H9 (cell line): Measurements from ENCODE around the gene UNC80. TPM values are rescaled to one million over a fixed set of nuclear protein-coding genes. Genes with fewer than 3 reads are reported as not detected.

Experiments
- DNase-seq: peaks from one replicate; pipeline ENCODE4 v3.0.0-alpha.2; 2017
- H2AFZ ChIP-seq: one replicate; pipeline ENCODE4 v1.6.1; 2013; ENCODE audit warnings: mild to moderate bottlenecking, low read length, control low read depth, moderate library complexity
- H2AK5ac ChIP-seq: 2 replicates; pipeline ENCODE4 v1.6.1; 2013; ENCODE audit warnings: low read length, control low read depth, mixed read lengths; ENCODE audit not compliant: insufficient read length
- H2BK120ac ChIP-seq: one replicate; pipeline ENCODE4 v1.6.1; 2013; ENCODE audit warnings: low read depth, mild to moderate bottlenecking, low read length, control low read depth, inconsistent platforms; ENCODE audit not compliant: poor library complexity, severe bottlenecking
- H2BK12ac ChIP-seq: 2 replicates; pipeline ENCODE4 v1.6.1; 2013; ENCODE audit warnings: low read length, control low read depth, mixed read lengths, low read depth; ENCODE audit not compliant: insufficient read length
- H2BK15ac ChIP-seq: 2 replicates; pipeline ENCODE4 v1.6.1; 2013; ENCODE audit warnings: low read depth, low read length, control low read depth
- H2BK20ac ChIP-seq: one replicate; pipeline ENCODE4 v1.6.1; 2013; ENCODE audit warnings: low read depth, mild to moderate bottlenecking, low read length, control low read depth, inconsistent platforms; ENCODE audit not compliant: poor library complexity, severe bottlenecking
- H2BK5ac ChIP-seq: 2 replicates; pipeline ENCODE4 v1.6.1; 2013; ENCODE audit warnings: low read length, control low read depth, mixed read lengths; ENCODE audit not compliant: insufficient read length
- H3K14ac ChIP-seq: 2 replicates; pipeline ENCODE4 v1.6.1; 2013; ENCODE audit warnings: low read length, control low read depth; ENCODE audit not compliant: insufficient read depth
- H3K18ac ChIP-seq: 2 replicates; pipeline ENCODE4 v1.6.1; 2013; ENCODE audit warnings: low read depth, mild to moderate bottlenecking, mixed read lengths, low read length, control low read depth; ENCODE audit not compliant: insufficient read length
- H3K23ac ChIP-seq: 2 replicates; pipeline ENCODE4 v1.6.1; 2013; ENCODE audit warnings: low read length, control low read depth, mixed read lengths, low read depth; ENCODE audit not compliant: insufficient read length
- H3K23me2 ChIP-seq: 2 replicates; pipeline ENCODE4 v1.6.1; 2013; ENCODE audit warnings: low read depth, mild to moderate bottlenecking, mixed read lengths, low read length, control low read depth; ENCODE audit not compliant: insufficient read length, poor library complexity, severe bottlenecking
- H3K27ac ChIP-seq: 2 replicates; pipeline ENCODE4 v1.5.1; 2013; ENCODE audit warnings: low read length, control low read depth, mixed read lengths, low read depth; ENCODE audit not compliant: insufficient read length
- H3K27me3 ChIP-seq: 2 replicates; pipeline ENCODE4 v1.6.1; 2013; ENCODE audit warnings: low read length, control low read depth, inconsistent platforms; ENCODE audit not compliant: insufficient read depth
- H3K4ac ChIP-seq: 2 replicates; pipeline ENCODE4 v1.6.1; 2013; ENCODE audit warnings: low read depth, mild to moderate bottlenecking, control low read depth, inconsistent platforms, low read length, moderate library complexity
- H3K4me1 ChIP-seq: 2 replicates; pipeline ENCODE4 v1.6.1; 2013; ENCODE audit warnings: low read length, control low read depth, inconsistent platforms; ENCODE audit not compliant: insufficient read depth
- H3K4me2 ChIP-seq: 2 replicates; pipeline ENCODE4 v1.6.1; 2013; ENCODE audit warnings: low read length, control low read depth, mixed read lengths; ENCODE audit not compliant: insufficient read length, insufficient read depth
- H3K56ac ChIP-seq: 2 replicates; pipeline ENCODE4 v1.6.1; 2013; ENCODE audit warnings: low read depth, mild to moderate bottlenecking, mixed read lengths, low read length, control low read depth; ENCODE audit not compliant: insufficient read length
- H3K79me1 ChIP-seq: 2 replicates; pipeline ENCODE4 v1.6.1; 2013; ENCODE audit warnings: low read depth, mild to moderate bottlenecking, moderate library complexity, low read length, control low read depth, inconsistent platforms; ENCODE audit not compliant: insufficient read depth, poor library complexity, severe bottlenecking
- H3K79me2 ChIP-seq: 2 replicates; pipeline ENCODE4 v1.6.1; 2013; ENCODE audit warnings: low read length, control low read depth, inconsistent platforms; ENCODE audit not compliant: insufficient read depth
- H3K9ac ChIP-seq: 2 replicates; pipeline ENCODE4 v1.6.1; 2013; ENCODE audit warnings: low read length, control low read depth, mixed read lengths; ENCODE audit not compliant: insufficient read length; ENCODE audit errors: extremely low read depth
- H3K9me3 ChIP-seq: one replicate; pipeline ENCODE4 v1.6.1; 2013; ENCODE audit warnings: low read depth, low read length, inconsistent platforms; ENCODE audit not compliant: control insufficient read depth
- H3T11ph ChIP-seq: one replicate; pipeline ENCODE4 v1.6.1; 2013; ENCODE audit warnings: mild to moderate bottlenecking, low read length, control low read depth, inconsistent platforms
- H4K20me1 ChIP-seq: one replicate; pipeline ENCODE4 v1.6.1; 2013; ENCODE audit not compliant: control insufficient read depth, insufficient read length, insufficient read depth
- H4K5ac ChIP-seq: 2 replicates; pipeline ENCODE4 v1.6.1; 2013; ENCODE audit warnings: low read depth, mild to moderate bottlenecking, mixed read lengths, low read length, control low read depth; ENCODE audit not compliant: insufficient read length
- H4K8ac ChIP-seq: replicated peaks from 2 replicates; pipeline ENCODE4 v1.6.1; 2013; ENCODE audit warnings: low read length, control low read depth, mixed read lengths, low read depth; ENCODE audit not compliant: insufficient read length
- H4K91ac ChIP-seq: 2 replicates; pipeline ENCODE4 v1.6.1; 2013; ENCODE audit warnings: low read depth, mild to moderate bottlenecking, moderate library complexity, mixed read lengths, low read length, control low read depth; ENCODE audit not compliant: insufficient read length
- H3K27ac Mint-ChIP-seq, 3 experiments: 2 replicates in 2 of 3; 3 replicates in 1 of 3; pipeline ENCODE4 v1.8.0; 2020 to 2021; ENCODE audit warnings: mixed read lengths in 3 of 3, mild to moderate bottlenecking in 1 of 3, moderate library complexity in 1 of 3
- H3K27me3 Mint-ChIP-seq: 2 replicates; pipeline ENCODE4 v1.8.0; 2021; ENCODE audit warnings: low read depth, mild to moderate bottlenecking, moderate library complexity, mixed read lengths
- H3K36me3 Mint-ChIP-seq, 3 experiments: 2 replicates in 2 of 3; 3 replicates in 1 of 3; pipeline ENCODE4 v1.8.0; 2020 to 2021; ENCODE audit warnings: low read depth in 3 of 3, mixed read lengths in 3 of 3; ENCODE audit not compliant: insufficient read depth in 1 of 3
- H3K4me1 Mint-ChIP-seq, 2 experiments: 2 replicates each; pipeline ENCODE4 v1.8.0; 2020; ENCODE audit warnings: mixed read lengths in 2 of 2
- H3K4me3 Mint-ChIP-seq, 2 experiments: 2 replicates in 1 of 2; 3 replicates in 1 of 2; pipeline ENCODE4 v1.8.0; 2020 to 2021; ENCODE audit warnings: mild to moderate bottlenecking in 2 of 2, mixed read lengths in 2 of 2, moderate library complexity in 1 of 2
- H3K9me3 Mint-ChIP-seq, 2 experiments: 2 replicates in 1 of 2; 3 replicates in 1 of 2; pipeline ENCODE4 v1.8.0; 2020; ENCODE audit warnings: mild to moderate bottlenecking in 2 of 2, mixed read lengths in 2 of 2, moderate library complexity in 1 of 2
- WGBS: extraction: QIAGEN DNeasy Blood & Tissue Kit; methylation state at CpG from one replicate; pipeline ENCODE4 v1.1.7; 2013; ENCODE audit warnings: missing lambda C conversion rate, low lambda C conversion rate, mixed read lengths; ENCODE audit not compliant: insufficient read length; ENCODE audit errors: extremely low coverage; 5-methylcytosine and 5-hydroxymethylcytosine counted together
- total RNA-seq: library from RNA; stranded (reverse); gene quantifications from 2 replicates; pipeline ENCODE4 v1.2.1, GENCODE V29; 2021
- TF ChIP-seq, protein P1 (sequence below): fragments of 200-600 bp; sonication (generic); conservative IDR thresholded peaks from 3 replicates; pipeline ENCODE4 v1.8.0; 2021; ENCODE audit warnings: antibody characterized with exemption, mild to moderate bottlenecking

The UNC80 gene
- total RNA-seq, 1 experiment from 2014 or later, result 0.52 TPM

DNA sequence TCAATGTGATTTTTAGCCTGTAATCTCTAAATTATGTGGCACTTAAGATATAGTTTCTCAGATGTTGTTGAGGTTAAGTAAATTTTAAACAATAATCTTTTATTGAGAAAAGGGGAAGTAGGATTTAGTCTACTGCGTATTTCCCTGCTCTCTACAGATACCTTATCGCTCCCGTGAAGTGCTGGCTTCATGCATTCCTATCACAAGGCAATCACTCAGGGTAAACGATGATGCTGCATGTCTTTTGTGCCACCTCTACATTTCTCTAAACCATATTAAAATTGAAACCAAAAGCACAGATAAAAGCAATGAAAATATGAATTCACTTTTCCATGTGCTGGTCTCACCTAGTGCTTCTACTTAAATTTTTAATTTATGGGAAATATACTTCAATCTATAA lies 216.4 kb downstream of the UNC80 start:
- Histone ChIP-seq H4K5ac (no peak overlapping the region), H3K27me3 (no peaks in the 10 kb centered on the region), H3K27ac (no peak overlapping the region), H4K8ac (no peak overlapping the region), H3K18ac (no peak overlapping the region), H2AFZ (no peak overlapping the region), H2BK20ac (no peak overlapping the region), H2BK12ac (no peak overlapping the region), H3K4me1 (no peaks in the 10 kb centered on the region), H3K4me2 (no peak overlapping the region), H4K91ac (no peak overlapping the region), H3K23me2 (no peaks in the 10 kb centered on the region), H2BK15ac (no peak overlapping the region), H3K79me2 (no peaks in the 10 kb centered on the region), H3K56ac (no peak overlapping the region), H2BK120ac (no peak overlapping the region), H3K14ac (no peak overlapping the region), H2AK5ac (no peak overlapping the region), H3K79me1 (no peaks in the 10 kb centered on the region), H4K20me1 (no peaks in the 10 kb centered on the region), H3K23ac (no peak overlapping the region), H3K9me3 (no peaks in the 10 kb centered on the region), H3T11ph (no peak overlapping the region), H3K9ac (no peak overlapping the region), H3K4ac (no peak overlapping the region), H2BK5ac (no peak overlapping the region)
- no peak overlapping the region for H3K27ac Mint-ChIP-seq
- no peaks in the 10 kb centered on the region for H3K4me1 Mint-ChIP-seq
- H3K9me3 Mint-ChIP-seq, result no peaks in the 10 kb centered on the region
- H3K4me3 Mint-ChIP-seq, result no peak overlapping the region
- no CpG with 5 or more reads among the region's 4 CpGs for WGBS
- no peak for DNase-seq
- no peaks in the 10 kb centered on the region for H3K36me3 Mint-ChIP-seq
- TF ChIP-seq, protein P1, sequence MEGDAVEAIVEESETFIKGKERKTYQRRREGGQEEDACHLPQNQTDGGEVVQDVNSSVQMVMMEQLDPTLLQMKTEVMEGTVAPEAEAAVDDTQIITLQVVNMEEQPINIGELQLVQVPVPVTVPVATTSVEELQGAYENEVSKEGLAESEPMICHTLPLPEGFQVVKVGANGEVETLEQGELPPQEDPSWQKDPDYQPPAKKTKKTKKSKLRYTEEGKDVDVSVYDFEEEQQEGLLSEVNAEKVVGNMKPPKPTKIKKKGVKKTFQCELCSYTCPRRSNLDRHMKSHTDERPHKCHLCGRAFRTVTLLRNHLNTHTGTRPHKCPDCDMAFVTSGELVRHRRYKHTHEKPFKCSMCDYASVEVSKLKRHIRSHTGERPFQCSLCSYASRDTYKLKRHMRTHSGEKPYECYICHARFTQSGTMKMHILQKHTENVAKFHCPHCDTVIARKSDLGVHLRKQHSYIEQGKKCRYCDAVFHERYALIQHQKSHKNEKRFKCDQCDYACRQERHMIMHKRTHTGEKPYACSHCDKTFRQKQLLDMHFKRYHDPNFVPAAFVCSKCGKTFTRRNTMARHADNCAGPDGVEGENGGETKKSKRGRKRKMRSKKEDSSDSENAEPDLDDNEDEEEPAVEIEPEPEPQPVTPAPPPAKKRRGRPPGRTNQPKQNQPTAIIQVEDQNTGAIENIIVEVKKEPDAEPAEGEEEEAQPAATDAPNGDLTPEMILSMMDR, result no peak
- peaks cover 2% of the 10 kb centered on the region for H3K27me3 Mint-ChIP-seq
